Heart left ventricle (tissue), 16 donors: Measurements from ENCODE around the gene SLC19A3. TPM values are rescaled to one million over a fixed set of nuclear protein-coding genes. Genes with fewer than 3 reads are reported as not detected.

Experiments
- ATAC-seq, 4 donors: fragments of 200-7000 bp; cut with Tn5 transposase; one replicate each; pipeline ENCODE4 v1.9.1; 2020 to 2022; ENCODE audit warnings: moderate library complexity in 4 of 4, mild to moderate bottlenecking in 3 of 4, moderate number of reproducible peaks in 1 of 4
- DNase-seq, 5 donors: peaks; one replicate each; pipeline ENCODE4 v3.0.0-alpha.2; 2020
- H3K27ac ChIP-seq, 12 donors: fragments of 200-600 bp; sonication (generic) in 4 of 12; one replicate each; pipeline versions ENCODE4 v1.5.0 to v1.8.0; 2016 to 2022; ENCODE audit warnings: mild to moderate bottlenecking in 2 of 12
- H3K27me3 ChIP-seq, 9 donors: fragments of 200-600 bp; sonication (generic) in 2 of 9; one replicate each; pipeline versions ENCODE4 v1.5.1 to v1.8.0; 2016 to 2022; ENCODE audit warnings: mild to moderate bottlenecking in 3 of 9
- H3K36me3 ChIP-seq, 9 donors: fragments of 200-600 bp; sonication (generic) in 2 of 9; one replicate each; pipeline versions ENCODE4 v1.5.0 to v1.8.0; 2018 to 2022; ENCODE audit warnings: mild to moderate bottlenecking in 2 of 9
- H3K4me1 ChIP-seq, 12 donors: fragments of 200-600 bp; sonication (generic) in 4 of 12; one replicate each; pipeline versions ENCODE4 v1.5.0 to v1.8.0; 2016 to 2022; ENCODE audit warnings: mild to moderate bottlenecking in 3 of 12
- H3K4me3 ChIP-seq, 12 donors: fragments of 200-600 bp; sonication (generic) in 4 of 12; one replicate each; pipeline versions ENCODE4 v1.5.0 to v1.8.0; 2017 to 2022; ENCODE audit warnings: mild to moderate bottlenecking in 9 of 12, moderate library complexity in 4 of 12
- H3K9me3 ChIP-seq, 12 donors: fragments of 200-600 bp; sonication (generic) in 4 of 12; one replicate each; pipeline versions ENCODE4 v1.5.0 to v1.8.0; 2016 to 2022; ENCODE audit warnings: mild to moderate bottlenecking in 1 of 12
- POLR2A ChIP-seq, 2 donors: fragments of 450-650 bp; IDR thresholded peaks; one replicate each; pipeline ENCODE4 v1.6.1; 2017; ENCODE audit warnings: antibody characterized with exemption in 2 of 2, mild to moderate bottlenecking in 2 of 2, moderate library complexity in 2 of 2
- WGBS, 4 donors: extraction: QIAGEN DNeasy Blood & Tissue Kit in 2 of 4; methylation state at CpG; one replicate each; pipeline versions ENCODE4 v1.1.5 to v1.1.7; 2013 to 2018; 5-methylcytosine and 5-hydroxymethylcytosine counted together
- intact Hi-C, 10 donors: fragments of 100-400 bp; cut with DNase I; formaldehyde crosslinking; loops; one replicate each; pipeline versions ENCODE4 v1.11.1 to v1.14.2; 2022
- long read RNA-seq, 3 donors: library from polyadenylated mRNA; unstranded; transcript quantifications; one replicate each; pipeline ENCODE4 v2.0.0, GENCODE V29; 2020 to 2021
- polyA plus RNA-seq, 2 donors: library from polyadenylated mRNA; stranded (reverse); fragments of 200-250 nt; gene quantifications; one replicate each; pipeline ENCODE4 v1.2.3, GENCODE V29; 2013
- total RNA-seq, 9 donors: library from RNA; depleted of rRNA in 2 of 9; stranded (reverse); fragments of >200 nt in 2 of 9; fragmentation: NEBNext Ultra II Directional in 3 of 9; extraction: Animal tissue kit (Norgen Biotek cat#: 25700) in 3 of 9; gene quantifications; one replicate each; pipeline versions ENCODE4 v1.1.0 to v1.2.4, GENCODE V29; 2016 to 2023
- TF ChIP-seq, protein P1 (sequence below), 12 donors: fragments of 200-600 bp; sonication (generic) in 4 of 12; IDR thresholded peaks; one replicate each; pipeline versions ENCODE4 v1.5.0 to v1.8.0; 2018 to 2022; ENCODE audit warnings: antibody characterized with exemption in 12 of 12, mild to moderate bottlenecking in 5 of 12
- donor health status: ischemic (EF 13 %, LVEDD 7.1; RV severe dilation, severe dysfunction).
- donor health status: healthy with polysubstance abuse.
- donor health status: DM: no; HTN: yes; CAD: no.
- donor health status: DM: no; HTN: no; CAD: no.
- donor health status: ischemic (EF 25% LVEDD 6.9; RV normal size, moderate dysfunction).
- donor health status: ischemic (EF 25% LVEDD 5.7; RV mildly dilated, moderate dysfunction).
- donor health status: healthy.
- donor health status: DM: yes; HTN: yes; CAD: no.
- donor health status: ischemic (EF 35%, LVEDD 5.7; RV mildly dilated, moderate dysfunction).
- donor health status: nonischemic (EF 11% LVEDD 7.7; RV severe dilation, severe dysfunction).
- donor health status: DM: yes; HTN: yes; CAD: no.
- donor health status: PGD.
- donor health status: ischemic (EF 29% LVEDD 5.4; RV normal size, mild dysfunction).
- donor health status: nonischemic (EF 23%, LVEDD 6.1; RV moderate dilation, normal function).

The SLC19A3 gene
- total RNA-seq (10 to 100 TPM in 1 of 9 donors, 1 to 10 TPM in 2, under 1 TPM in 5, not detected in 1; 0.05 to 14.0 (median 0.78) TPM), polyA plus RNA-seq (under 1 TPM; 0.40 to 0.91 TPM)
- long read RNA-seq, donor 1, result 0 reads
- long read RNA-seq, donor 2, full-length matches to known transcripts, result 2 of 3 reads
- long read RNA-seq, donor 2, partial matches to known transcripts, result 1 of 3 reads
- long read RNA-seq, donor 2, other reads (novel, unspliced or antisense), result 0 of 3 reads
- long read RNA-seq, donor 3, full-length matches to known transcripts, result 1 of 1 reads
- long read RNA-seq, donor 3, partial matches to known transcripts, result 0 of 1 reads
- long read RNA-seq, donor 3, other reads (novel, unspliced or antisense), result 0 of 1 reads

DNA sequence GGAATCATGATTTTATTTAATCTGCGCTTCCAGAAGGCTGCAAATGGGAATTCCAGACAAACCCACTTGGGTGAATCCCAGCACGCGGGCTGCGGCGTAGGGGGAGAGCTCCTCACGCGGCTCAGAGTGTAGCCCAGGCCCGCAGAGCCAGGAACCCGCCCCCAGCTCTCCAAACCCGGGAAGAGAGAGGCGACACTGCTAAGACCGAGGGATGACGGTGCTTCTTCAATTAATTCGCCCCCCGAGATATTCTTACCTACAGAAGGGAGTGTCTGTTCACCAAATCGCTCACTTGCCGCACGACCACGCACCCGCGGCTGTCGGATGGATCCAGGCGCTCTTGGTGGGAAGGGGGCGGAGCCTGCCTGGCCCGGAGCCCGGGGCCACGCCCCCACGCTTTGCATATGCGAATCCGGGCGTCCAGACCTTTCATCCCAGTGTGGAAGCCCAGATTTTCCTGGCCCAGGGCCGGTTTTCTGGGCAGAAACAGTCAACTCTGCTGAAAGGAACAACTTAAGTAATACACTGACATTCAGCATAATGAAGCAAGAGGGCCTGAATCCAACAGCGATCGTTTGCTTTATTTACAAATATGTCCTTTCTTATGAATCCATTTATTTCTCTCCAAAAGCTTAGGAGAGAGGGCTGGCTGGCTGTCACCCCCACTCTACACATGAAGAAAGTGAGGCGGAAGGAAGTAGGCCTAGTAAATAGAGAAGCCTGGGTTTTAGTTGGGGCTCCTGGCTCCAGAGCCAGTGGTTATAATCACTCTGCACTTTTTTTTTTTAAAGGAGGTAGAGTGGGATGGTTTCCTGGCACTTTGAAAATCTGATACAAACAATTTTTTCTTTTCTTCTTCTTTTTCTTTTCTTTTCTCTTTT is at the start of gene SLC19A3:
Gene SLC19A3 (minus strand): TSS at position 342 of the 881 bp plus-strand sequence. CDS start 15,710 bp downstream, outside the sequence.
- Histone ChIP-seq H3K36me3 (no peaks in the 10 kb centered on the region), H3K4me3 (peak within 1 kb of the TSS; percentile 0 to 55 (median 41)), H3K9me3 (no peaks in the 10 kb centered on the region), H3K27ac (peak within 1 kb of the TSS in 7 of 12 donors; percentile 0 to 64 (median 18)), H3K4me1 (peaks cover 0 to 12% (median 3%) of the 10 kb centered on the region in 12 donors), H3K27me3 (peaks cover 0 to 11% (median 0%) of the 10 kb centered on the region in 9 donors)
- peak; percentile 72 to 88 (median 87) for DNase-seq
- intact Hi-C loops, result no loop called here
- TF ChIP-seq, protein P1, sequence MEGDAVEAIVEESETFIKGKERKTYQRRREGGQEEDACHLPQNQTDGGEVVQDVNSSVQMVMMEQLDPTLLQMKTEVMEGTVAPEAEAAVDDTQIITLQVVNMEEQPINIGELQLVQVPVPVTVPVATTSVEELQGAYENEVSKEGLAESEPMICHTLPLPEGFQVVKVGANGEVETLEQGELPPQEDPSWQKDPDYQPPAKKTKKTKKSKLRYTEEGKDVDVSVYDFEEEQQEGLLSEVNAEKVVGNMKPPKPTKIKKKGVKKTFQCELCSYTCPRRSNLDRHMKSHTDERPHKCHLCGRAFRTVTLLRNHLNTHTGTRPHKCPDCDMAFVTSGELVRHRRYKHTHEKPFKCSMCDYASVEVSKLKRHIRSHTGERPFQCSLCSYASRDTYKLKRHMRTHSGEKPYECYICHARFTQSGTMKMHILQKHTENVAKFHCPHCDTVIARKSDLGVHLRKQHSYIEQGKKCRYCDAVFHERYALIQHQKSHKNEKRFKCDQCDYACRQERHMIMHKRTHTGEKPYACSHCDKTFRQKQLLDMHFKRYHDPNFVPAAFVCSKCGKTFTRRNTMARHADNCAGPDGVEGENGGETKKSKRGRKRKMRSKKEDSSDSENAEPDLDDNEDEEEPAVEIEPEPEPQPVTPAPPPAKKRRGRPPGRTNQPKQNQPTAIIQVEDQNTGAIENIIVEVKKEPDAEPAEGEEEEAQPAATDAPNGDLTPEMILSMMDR (IDR thresholded peaks at IDR 0.05), result no peak
- no peak for TF ChIP-seq POLR2A (IDR thresholded peaks at IDR 0.05)
- 4 to 7% (median 5%) methylated on average over 33 to 35 of the region's 35 CpGs for WGBS, 4 donors
- ATAC-seq, result peak; percentile 82 to 98 (median 95)

DNA sequence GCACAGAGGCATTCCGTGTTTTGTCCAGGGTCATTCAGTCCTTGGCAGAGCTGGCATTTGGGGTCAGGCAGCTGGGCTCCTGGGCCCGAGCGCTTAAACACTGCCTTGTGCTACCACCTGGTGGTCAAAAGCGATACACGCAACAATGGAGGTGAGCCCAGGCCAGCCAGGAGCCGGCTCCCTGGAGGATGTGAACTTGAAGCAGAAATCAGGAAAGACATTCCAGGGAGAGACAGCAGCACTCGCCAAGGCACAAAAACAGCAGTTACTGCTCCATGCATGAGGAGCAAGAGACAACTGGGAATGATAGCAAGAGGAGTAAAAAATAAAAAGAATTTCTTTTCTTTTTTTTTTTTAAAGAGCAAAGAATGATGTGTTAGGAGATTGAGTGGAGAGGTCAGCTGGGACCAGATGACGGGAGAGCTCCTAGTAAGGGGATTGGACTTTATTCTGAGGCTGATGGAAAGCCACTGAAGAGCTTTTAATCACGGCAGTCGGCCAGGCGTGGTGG is 48.6 kb upstream of the SLC19A3 start:
- TF ChIP-seq POLR2A (IDR thresholded peaks at IDR 0.05), result no peak
- TF ChIP-seq, protein P1 (IDR thresholded peaks at IDR 0.05), result peak; percentile 71 to 91 (median 87)
- Histone ChIP-seq H3K4me3 (no peak overlapping the region), H3K27ac (peak overlapping the region in 2 of 12 donors; percentile 4 to 42), H3K27me3 (no peaks in the 10 kb centered on the region), H3K36me3 (no peaks in the 10 kb centered on the region), H3K4me1 (peaks cover 0 to 10% (median 5%) of the 10 kb centered on the region in 12 donors), H3K9me3 (no peaks in the 10 kb centered on the region)
- WGBS, 4 donors, result 19 to 26% (median 22%) methylated on average over 11 of the region's 11 CpGs
- peak; percentile 85 to 99 (median 97) for ATAC-seq
- intact Hi-C loops, result loop anchor here (1.0 to 10.0 kb wide), 12 partner anchors 108 to 632 kb away; partner anchors contain the start of gene AGFG1 (in 7 of the 10)
- peak; percentile 66 to 84 (median 81) for DNase-seq

DNA sequence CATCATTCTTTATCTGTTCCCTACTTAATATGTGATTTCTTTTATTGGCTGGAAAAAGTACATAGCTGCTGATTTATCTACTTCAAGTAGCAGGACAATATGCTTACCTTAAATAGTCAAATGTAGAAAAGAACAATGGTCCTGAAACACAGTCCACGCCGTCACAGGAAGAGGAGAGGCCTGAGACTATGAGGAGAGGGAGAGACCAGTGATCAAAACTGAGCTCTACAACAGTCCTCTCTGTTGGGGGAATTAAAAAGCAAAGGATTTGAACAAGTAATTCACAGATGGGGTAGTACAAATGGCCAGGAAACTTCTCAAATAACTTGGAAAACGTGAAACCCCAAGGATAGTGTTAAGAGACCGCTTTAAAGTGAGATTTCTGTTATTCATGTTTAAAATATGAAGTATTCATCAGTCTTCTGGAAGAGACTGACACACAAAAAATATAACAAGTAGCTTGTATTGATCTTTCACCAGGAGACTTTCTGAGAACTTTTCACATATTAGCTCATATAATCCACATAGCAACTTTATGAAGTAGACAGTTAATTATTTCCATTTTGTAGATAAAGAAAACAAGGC is 48.1 kb upstream of the SLC19A3 start:
- Histone ChIP-seq H3K9me3 (no peaks in the 10 kb centered on the region), H3K36me3 (no peaks in the 10 kb centered on the region), H3K27ac (peak overlapping the region in 4 of 12 donors; percentile 1 to 47 (median 23)), H3K4me1 (peaks cover 0 to 10% (median 5%) of the 10 kb centered on the region in 12 donors), H3K4me3 (no peak overlapping the region), H3K27me3 (no peaks in the 10 kb centered on the region)
- TF ChIP-seq, protein P1 (IDR thresholded peaks at IDR 0.05), result no peak
- no peak for TF ChIP-seq POLR2A (IDR thresholded peaks at IDR 0.05)
- intact Hi-C loops, result loop anchor here (1.0 to 10.0 kb wide), 12 partner anchors 107 to 631 kb away; partner anchors contain the start of gene AGFG1 (in 7 of the 10)
- no peak for DNase-seq
- WGBS, 4 donors, result 37 to 53% (median 43%) methylated on average over 4 of the region's 4 CpGs
- ATAC-seq, result peak in 2 of 4 donors; percentile 10 to 28
